ENCODE data around the gene TMEM8B. TPM values are rescaled to one million over a fixed set of nuclear protein-coding genes. Genes with fewer than 3 reads are reported as not detected.

The TMEM8B gene
- total RNA-seq, 2 experiments from 2014 or later: 3.1 to 3.2 TPM

GRCh38 chr9:35834260-35835215 is 5.5 kb downstream of the TMEM8B start:
- no peaks in the 10 kb centered on the region for H3K27me3 Mint-ChIP-seq
- no peak overlapping the region for H3K27ac Mint-ChIP-seq
- ChIA-PET POLR2A (no interaction called here), CTCF (interaction anchor here (0.6 to 3.8 kb wide), 15 partner anchors 8 to 281 kb away, joined by 3 to 29 read pairs (median 3); partner anchors contain the start of genes HINT2 and SPAG8)
- no peak overlapping the region for H3K4me3 Mint-ChIP-seq
- H3K9me3 Mint-ChIP-seq: no peaks in the 10 kb centered on the region
- no peak for DNase-seq
- H3K36me3 Mint-ChIP-seq (ENCODE audit: low read depth): no peaks in the 10 kb centered on the region
- peaks cover 7% of the 10 kb centered on the region for H3K4me1 Mint-ChIP-seq

DNA sequence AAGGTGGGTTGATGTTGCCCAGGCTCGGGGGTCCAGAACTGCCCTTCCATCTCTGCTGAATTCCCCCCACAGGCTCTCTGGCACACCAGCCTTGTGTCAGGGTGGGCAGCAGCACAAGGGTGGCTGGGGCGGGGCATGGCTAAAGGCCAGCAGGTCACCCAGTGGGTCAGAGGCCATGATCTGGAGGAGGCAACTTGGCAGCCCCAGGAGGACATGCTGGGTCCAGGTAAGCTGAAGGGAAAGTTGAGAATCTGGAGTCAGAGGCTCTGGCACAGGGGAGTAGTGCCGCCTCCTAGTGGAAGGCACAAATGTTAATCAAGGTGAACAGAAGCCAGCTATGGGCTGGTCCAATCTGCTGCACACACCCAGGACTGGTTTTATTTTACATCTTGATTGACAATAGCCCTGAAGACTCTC is 6.2 kb downstream of the TMEM8B start:
- peak; percentile 29 for DNase-seq
- Mint-ChIP-seq H3K4me1 (peaks cover 3% of the 10 kb centered on the region), H3K9me3 (no peaks in the 10 kb centered on the region), H3K27ac (no peak overlapping the region), H3K36me3 (ENCODE audit: low read depth) (no peaks in the 10 kb centered on the region), H3K4me3 (no peak overlapping the region), H3K27me3 (no peaks in the 10 kb centered on the region)
- POLR2A ChIA-PET: no interaction called here
- CTCF ChIA-PET: interaction anchor here (0.6 to 3.8 kb wide), 17 partner anchors 9 to 224 kb away, joined by 3 to 29 read pairs (median 3); partner anchors contain the start of genes HINT2 and SPAG8

DNA sequence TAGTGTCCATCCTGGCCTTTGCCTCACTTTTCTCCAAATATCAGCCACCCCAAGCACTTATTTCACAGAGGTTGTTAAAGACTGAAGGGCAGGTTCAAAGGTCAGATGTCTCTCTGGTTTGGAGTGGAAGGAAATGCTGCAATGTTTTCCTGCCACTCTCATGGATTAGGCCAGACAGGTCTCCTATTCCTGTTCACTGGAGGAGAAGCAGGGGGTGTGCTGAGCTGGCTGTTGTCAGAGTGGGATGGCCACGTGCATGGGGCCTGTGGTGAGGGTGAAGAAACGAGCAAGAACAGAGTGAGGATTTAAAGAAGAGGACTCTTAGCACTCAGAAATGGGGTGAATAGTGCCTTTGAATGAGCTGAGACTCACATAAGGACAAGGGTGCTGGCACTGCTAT is 6.7 kb downstream of the TMEM8B start:
- DNase-seq: no peak
- ChIA-PET CTCF (interaction anchor here (0.8 to 3.8 kb wide), 16 partner anchors 9 to 224 kb away, joined by 3 to 29 read pairs (median 3); partner anchors contain the start of genes HINT2 and SPAG8), POLR2A (no interaction called here)
- H3K27ac Mint-ChIP-seq: no peak overlapping the region
- no peak overlapping the region for H3K4me3 Mint-ChIP-seq
- peaks cover 3% of the 10 kb centered on the region for H3K4me1 Mint-ChIP-seq
- no peaks in the 10 kb centered on the region for H3K36me3 Mint-ChIP-seq (ENCODE audit: low read depth)
- H3K9me3 Mint-ChIP-seq: no peaks in the 10 kb centered on the region
- no peaks in the 10 kb centered on the region for H3K27me3 Mint-ChIP-seq

DNA sequence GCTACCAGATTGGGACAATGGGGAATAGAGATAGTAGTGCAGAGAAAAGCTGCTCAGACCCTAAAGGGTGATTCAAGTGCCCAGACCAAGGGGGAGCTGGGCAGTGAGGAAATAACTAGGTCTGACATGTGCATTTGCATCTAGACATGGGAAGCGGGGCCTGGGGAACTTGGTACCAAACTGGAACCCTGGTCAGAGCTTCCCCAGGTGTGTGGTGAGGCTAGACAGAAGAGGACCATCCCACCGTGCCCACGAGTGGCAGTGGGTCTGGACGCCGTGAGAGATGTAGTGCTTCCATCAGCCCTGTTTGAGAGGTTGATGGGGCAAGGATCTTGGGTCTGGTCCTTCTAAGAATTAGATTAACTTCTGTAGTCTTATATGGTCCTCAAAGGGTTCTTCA is 7.6 kb downstream of the TMEM8B start:
- H3K27ac Mint-ChIP-seq: no peak overlapping the region
- H3K4me3 Mint-ChIP-seq: no peak overlapping the region
- no peak for DNase-seq
- H3K27me3 Mint-ChIP-seq: no peaks in the 10 kb centered on the region
- H3K4me1 Mint-ChIP-seq: peaks cover 3% of the 10 kb centered on the region
- ChIA-PET CTCF (interaction anchor here (1.3 to 3.8 kb wide), 6 partner anchors 10 to 140 kb away, joined by 3 to 29 read pairs (median 6); partner anchors contain the start of gene SPAG8), POLR2A (interaction anchor here (1.0 kb wide), 1 partner anchor 11 kb away, joined by 3 read pairs; no protein-coding TSS in a partner anchor)
- no peaks in the 10 kb centered on the region for H3K9me3 Mint-ChIP-seq
- H3K36me3 Mint-ChIP-seq (ENCODE audit: low read depth): no peaks in the 10 kb centered on the region

GRCh38 chr9:35839926-35840325 is 10.9 kb downstream of the TMEM8B start:
- Mint-ChIP-seq H3K27ac (no peak overlapping the region), H3K4me1 (peaks cover 10% of the 10 kb centered on the region), H3K27me3 (no peaks in the 10 kb centered on the region), H3K36me3 (ENCODE audit: low read depth) (no peaks in the 10 kb centered on the region), H3K4me3 (no peak overlapping the region), H3K9me3 (no peaks in the 10 kb centered on the region)
- ChIA-PET CTCF (no interaction called here), POLR2A (no interaction called here)
- DNase-seq: no peak

- ChIA-PET CTCF (interaction anchor here (1.1 kb wide), 1 partner anchor 13 kb away, joined by 3 read pairs; the partner anchor contains the start of gene FAM221B), POLR2A (no interaction called here)
- H3K4me3 Mint-ChIP-seq: no peak overlapping the region
- DNase-seq: no peak
- H3K27me3 Mint-ChIP-seq: no peaks in the 10 kb centered on the region
- no peak overlapping the region for H3K27ac Mint-ChIP-seq
- no peaks in the 10 kb centered on the region for H3K36me3 Mint-ChIP-seq (ENCODE audit: low read depth)
- no peaks in the 10 kb centered on the region for H3K9me3 Mint-ChIP-seq
- H3K4me1 Mint-ChIP-seq: peaks cover 19% of the 10 kb centered on the region
Observed at GRCh38 chr9:35840881-35841644, 12.0 kb downstream of the TMEM8B start.

- ChIA-PET CTCF (interaction anchor here (1.1 kb wide), 1 partner anchor 13 kb away, joined by 3 read pairs; the partner anchor contains the start of gene FAM221B), POLR2A (no interaction called here)
- H3K27me3 Mint-ChIP-seq: no peaks in the 10 kb centered on the region
- DNase-seq: no peak
- H3K36me3 Mint-ChIP-seq (ENCODE audit: low read depth): no peaks in the 10 kb centered on the region
- no peak overlapping the region for H3K27ac Mint-ChIP-seq
- no peak overlapping the region for H3K4me3 Mint-ChIP-seq
- peaks cover 19% of the 10 kb centered on the region for H3K4me1 Mint-ChIP-seq
- H3K9me3 Mint-ChIP-seq: no peaks in the 10 kb centered on the region
Observed at GRCh38 chr9:35841645-35841900, 12.5 kb downstream of the TMEM8B start.

- H3K4me1 Mint-ChIP-seq: peaks cover 22% of the 10 kb centered on the region
- ChIA-PET POLR2A (no interaction called here), CTCF (interaction anchor here (1.1 kb wide), 1 partner anchor 14 kb away, joined by 3 read pairs; the partner anchor contains the start of gene FAM221B)
- no peak overlapping the region for H3K27ac Mint-ChIP-seq
- no peaks in the 10 kb centered on the region for H3K9me3 Mint-ChIP-seq
- no peaks in the 10 kb centered on the region for H3K36me3 Mint-ChIP-seq (ENCODE audit: low read depth)
- no peak overlapping the region for H3K4me3 Mint-ChIP-seq
- no peaks in the 10 kb centered on the region for H3K27me3 Mint-ChIP-seq
- DNase-seq: no peak
Observed at GRCh38 chr9:35842020-35842745, 13.2 kb downstream of the TMEM8B start.

DNA sequence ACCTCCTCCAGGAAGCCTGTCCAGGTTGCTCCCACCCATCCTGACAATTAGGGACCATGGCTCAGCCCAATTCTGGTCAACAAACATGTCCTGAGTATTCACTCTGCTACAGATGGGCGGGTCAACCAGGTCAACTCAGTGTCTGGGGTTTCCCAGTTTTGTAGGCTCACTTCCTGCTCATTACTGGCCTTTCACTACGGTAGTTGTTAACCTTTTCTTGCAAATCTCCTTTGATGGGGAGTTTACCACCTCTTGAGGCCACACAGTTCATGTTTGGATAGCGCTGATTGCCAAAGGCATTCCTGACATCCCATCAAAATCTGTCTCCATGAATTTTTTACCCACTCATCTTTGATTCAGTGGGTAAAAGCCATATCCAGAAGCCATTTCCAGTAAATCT is 13.8 kb downstream of the TMEM8B start:
- Mint-ChIP-seq H3K4me3 (no peak overlapping the region), H3K27ac (no peak overlapping the region), H3K36me3 (ENCODE audit: low read depth) (no peaks in the 10 kb centered on the region), H3K9me3 (no peaks in the 10 kb centered on the region), H3K27me3 (no peaks in the 10 kb centered on the region), H3K4me1 (peaks cover 26% of the 10 kb centered on the region)
- DNase-seq: no peak
- ChIA-PET CTCF (no interaction called here), POLR2A (no interaction called here)

GRCh38 chr9:35844628-35845270 is 15.7 kb downstream of the TMEM8B start:
- Mint-ChIP-seq H3K4me3 (no peak overlapping the region), H3K27ac (no peak overlapping the region)

DNA sequence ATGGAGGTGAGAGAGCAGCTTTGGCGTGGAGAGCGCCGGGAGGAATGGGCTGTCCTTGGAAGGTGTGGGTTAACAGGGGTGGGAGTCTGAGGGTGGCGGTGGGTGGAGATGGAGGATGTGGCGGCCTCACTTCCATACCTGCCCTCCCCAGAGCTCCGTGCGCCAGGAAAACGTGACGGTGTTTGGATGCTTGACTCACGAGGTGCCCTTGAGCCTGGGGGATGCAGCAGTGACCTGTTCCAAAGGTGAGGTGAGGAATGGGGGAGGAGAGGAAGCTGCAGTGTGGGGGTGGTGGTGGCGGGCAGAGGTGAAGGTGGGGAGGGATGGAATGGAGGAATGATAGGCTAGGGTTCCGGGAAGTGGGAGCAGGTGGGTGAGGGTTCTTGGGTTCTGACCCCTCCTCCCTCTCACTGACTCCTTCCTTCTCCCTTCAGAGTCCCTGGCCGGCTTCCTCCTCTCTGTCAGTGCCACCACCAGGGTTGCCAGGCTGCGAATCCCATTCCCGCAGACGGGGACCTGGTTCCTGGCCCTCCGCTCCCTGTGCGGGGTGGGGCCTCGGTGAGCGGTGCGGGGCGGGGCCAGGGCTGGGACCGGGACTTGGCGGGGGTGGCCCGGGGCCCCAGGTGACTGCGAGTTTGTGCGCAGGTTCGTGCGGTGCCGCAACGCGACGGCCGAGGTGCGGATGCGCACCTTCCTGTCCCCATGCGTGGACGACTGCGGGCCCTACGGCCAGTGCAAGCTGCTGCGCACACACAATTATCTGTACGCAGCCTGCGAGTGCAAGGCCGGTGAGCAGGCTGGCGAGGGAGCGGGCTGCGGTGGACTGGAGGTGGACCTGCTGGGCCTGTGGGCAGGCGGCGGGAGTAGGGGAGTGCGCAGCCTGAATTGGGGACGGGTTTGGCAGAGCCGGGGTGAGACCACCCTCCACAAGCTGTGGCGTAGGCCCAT is 17.1 kb downstream of the TMEM8B start:
- Mint-ChIP-seq H3K36me3 (ENCODE audit: low read depth) (no peaks in the 10 kb centered on the region), H3K9me3 (no peaks in the 10 kb centered on the region), H3K4me3 (no peak overlapping the region), H3K27me3 (peaks cover 2% of the 10 kb centered on the region), H3K4me1 (peaks cover 31% of the 10 kb centered on the region), H3K27ac (no peak overlapping the region)
- DNase-seq: no peak
- ChIA-PET POLR2A (interaction anchor here (0.7 to 1.2 kb wide), 3 partner anchors 10 to 32 kb away, joined by 3 to 4 read pairs (median 3); partner anchors contain the start of gene HINT2), CTCF (no interaction called here)

More at GRCh38 chr9:35844628-35845270, 15.7 kb downstream of the TMEM8B start:
- no peak for DNase-seq
- H3K36me3 Mint-ChIP-seq (ENCODE audit: low read depth): no peaks in the 10 kb centered on the region
- H3K9me3 Mint-ChIP-seq: no peaks in the 10 kb centered on the region
- peaks cover 31% of the 10 kb centered on the region for H3K4me1 Mint-ChIP-seq
- ChIA-PET POLR2A (interaction anchor here (0.6 to 1.2 kb wide), 2 partner anchors 30 to 80 kb away, joined by 3 to 4 read pairs; partner anchors contain the start of gene HINT2), CTCF (no interaction called here)
- H3K27me3 Mint-ChIP-seq: no peaks in the 10 kb centered on the region

Measured in activated CD4-positive, alpha-beta memory T cell treated with anti-CD3 and anti-CD28 coated beads, Interleukin-2, amount 10 ng/mL, durations not matched to agents 7 days and 5 days (primary cell).